HFFc6 (cell line): ENCODE data around the gene DCBLD2. TPM values are rescaled to one million over a fixed set of nuclear protein-coding genes. Genes with fewer than 3 reads are reported as not detected.

Experiments used
- DNase-seq: peaks from one replicate; pipeline ENCODE4 v3.0.0-alpha.2; 2018
- H3K27ac Mint-ChIP-seq: 2 replicates; pipeline ENCODE4 v1.8.0; 2020; ENCODE audit warnings: mild to moderate bottlenecking, mixed read lengths
- H3K27me3 Mint-ChIP-seq: 2 replicates; pipeline ENCODE4 v1.8.0; 2021; ENCODE audit warnings: mild to moderate bottlenecking, moderate library complexity, mixed read lengths; ENCODE audit not compliant: insufficient read depth
- H3K36me3 Mint-ChIP-seq: 2 replicates; pipeline ENCODE4 v1.8.0; 2021; ENCODE audit warnings: low read depth, mixed read lengths
- H3K4me1 Mint-ChIP-seq: 2 replicates; pipeline ENCODE4 v1.8.0; 2020; ENCODE audit warnings: low read depth, mixed read lengths
- H3K4me3 Mint-ChIP-seq: 2 replicates; pipeline ENCODE4 v1.8.0; 2020; ENCODE audit warnings: mild to moderate bottlenecking, moderate library complexity, mixed read lengths
- H3K9me3 Mint-ChIP-seq: 2 replicates; pipeline ENCODE4 v1.8.0; 2020; ENCODE audit warnings: mild to moderate bottlenecking, mixed read lengths
- total RNA-seq, 6 experiments: library from RNA; stranded (reverse); fragmentation: NEBNext Ultra II Directional; extraction: Animal tissue kit (Norgen Biotek cat#: 25700); gene quantifications; 2 replicates in 1 of 6; 3 replicates in 5 of 6; pipeline ENCODE4 v1.2.3, GENCODE V29; 2021
- TF ChIP-seq, protein P1 (sequence below): fragments of 200-600 bp; sonication (generic); IDR thresholded peaks from 2 replicates; pipeline ENCODE4 v1.5.0; 2021; ENCODE audit warnings: antibody characterized with exemption, mild to moderate bottlenecking

DCBLD2 gene
- total RNA-seq, 6 experiments from 2014 or later, result 199 to 436 (median 233) TPM

GRCh38 chr3:98750276-98750919 lies 151.1 kb downstream of the DCBLD2 start:
- peaks cover 10% of the 10 kb centered on the region for H3K27me3 Mint-ChIP-seq
- H3K36me3 Mint-ChIP-seq, result peaks cover 5% of the 10 kb centered on the region; the same call in 1 of the 2 replicates
- H3K9me3 Mint-ChIP-seq, result no peaks in the 10 kb centered on the region
- TF ChIP-seq, protein P1, sequence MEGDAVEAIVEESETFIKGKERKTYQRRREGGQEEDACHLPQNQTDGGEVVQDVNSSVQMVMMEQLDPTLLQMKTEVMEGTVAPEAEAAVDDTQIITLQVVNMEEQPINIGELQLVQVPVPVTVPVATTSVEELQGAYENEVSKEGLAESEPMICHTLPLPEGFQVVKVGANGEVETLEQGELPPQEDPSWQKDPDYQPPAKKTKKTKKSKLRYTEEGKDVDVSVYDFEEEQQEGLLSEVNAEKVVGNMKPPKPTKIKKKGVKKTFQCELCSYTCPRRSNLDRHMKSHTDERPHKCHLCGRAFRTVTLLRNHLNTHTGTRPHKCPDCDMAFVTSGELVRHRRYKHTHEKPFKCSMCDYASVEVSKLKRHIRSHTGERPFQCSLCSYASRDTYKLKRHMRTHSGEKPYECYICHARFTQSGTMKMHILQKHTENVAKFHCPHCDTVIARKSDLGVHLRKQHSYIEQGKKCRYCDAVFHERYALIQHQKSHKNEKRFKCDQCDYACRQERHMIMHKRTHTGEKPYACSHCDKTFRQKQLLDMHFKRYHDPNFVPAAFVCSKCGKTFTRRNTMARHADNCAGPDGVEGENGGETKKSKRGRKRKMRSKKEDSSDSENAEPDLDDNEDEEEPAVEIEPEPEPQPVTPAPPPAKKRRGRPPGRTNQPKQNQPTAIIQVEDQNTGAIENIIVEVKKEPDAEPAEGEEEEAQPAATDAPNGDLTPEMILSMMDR, result no peak
- H3K4me3 Mint-ChIP-seq, result no peak overlapping the region
- no peak for DNase-seq
- no peaks in the 10 kb centered on the region for H3K4me1 Mint-ChIP-seq
- H3K27ac Mint-ChIP-seq, result no peak overlapping the region

- Mint-ChIP-seq H3K27ac (no peak overlapping the region), H3K4me3 (no peak overlapping the region), H3K36me3 (peaks cover 5% of the 10 kb centered on the region; the same call in 1 of the 2 replicates), H3K4me1 (no peaks in the 10 kb centered on the region), H3K27me3 (peaks cover 28% of the 10 kb centered on the region), H3K9me3 (no peaks in the 10 kb centered on the region)
- DNase-seq, result no peak
- TF ChIP-seq, protein P1, result no peak
Observed at GRCh38 chr3:98746882-98747281, 154.6 kb downstream of the DCBLD2 start.

GRCh38 chr3:98746122-98746521 lies 155.4 kb downstream of the DCBLD2 start:
- Mint-ChIP-seq H3K36me3 (peaks cover 5% of the 10 kb centered on the region; the same call in 1 of the 2 replicates), H3K4me3 (no peak overlapping the region), H3K4me1 (peaks cover 5% of the 10 kb centered on the region; the same call in 1 of the 2 replicates), H3K27ac (no peak overlapping the region), H3K27me3 (peaks cover 31% of the 10 kb centered on the region), H3K9me3 (no peaks in the 10 kb centered on the region)
- TF ChIP-seq, protein P1, result no peak
- DNase-seq, result no peak

Other genes with a start within 250 kb of the DCBLD2 start
- gene ST3GAL6, start 138.4 kb downstream of the DCBLD2 start, total RNA-seq, result not detected